ENCODE results near the gene DLG2. TPM values are rescaled to one million over a fixed set of nuclear protein-coding genes. Genes with fewer than 3 reads are reported as not detected.

The DLG2 gene
- total RNA-seq, 3 donors from 2014 or later, result 4.3 to 12.3 (median 6.9) TPM

GRCh38 chr11:83566950-83567349, 2060.2 kb downstream of the DLG2 start:
- no peak for DNase-seq (ENCODE audit: low spot score in 2 of 2)
- intact Hi-C loops (cut with DNase I; ENCODE audit: low total_unique reads), result no loop called here
- Histone ChIP-seq H3K27ac (no peak overlapping the region), H3K4me1 (no peaks in the 10 kb centered on the region), H3K36me3 (no peaks in the 10 kb centered on the region), H3K4me3 (no peak overlapping the region), H3K9me3 (no peaks in the 10 kb centered on the region), H3K27me3 (no peaks in the 10 kb centered on the region)
- no peak for TF ChIP-seq POLR2AphosphoS5 (IDR thresholded peaks at IDR 0.05)
- TF ChIP-seq POLR2A (IDR thresholded peaks at IDR 0.05), result no peak
- TF ChIP-seq CTCF (IDR thresholded peaks at IDR 0.05), result no peak

- H3K27ac ChIP-seq, result no peak overlapping the region
- H3K4me1 ChIP-seq, result no peaks in the 10 kb centered on the region
- DNase-seq (ENCODE audit: low spot score in 2 of 2), result no peak
- intact Hi-C loops (cut with DNase I; ENCODE audit: low total_unique reads), result no loop called here
- no peaks in the 10 kb centered on the region for H3K27me3 ChIP-seq
- no peaks in the 10 kb centered on the region for H3K9me3 ChIP-seq
- TF ChIP-seq POLR2AphosphoS5 (IDR thresholded peaks at IDR 0.05) (no peak), POLR2A (IDR thresholded peaks at IDR 0.05) (no peak), CTCF (IDR thresholded peaks at IDR 0.05) (no peak)
- no peak overlapping the region for H3K4me3 ChIP-seq
- no peaks in the 10 kb centered on the region for H3K36me3 ChIP-seq
Measured at GRCh38 chr11:83564870-83565269, 2062.3 kb downstream of the DLG2 start.

DNA sequence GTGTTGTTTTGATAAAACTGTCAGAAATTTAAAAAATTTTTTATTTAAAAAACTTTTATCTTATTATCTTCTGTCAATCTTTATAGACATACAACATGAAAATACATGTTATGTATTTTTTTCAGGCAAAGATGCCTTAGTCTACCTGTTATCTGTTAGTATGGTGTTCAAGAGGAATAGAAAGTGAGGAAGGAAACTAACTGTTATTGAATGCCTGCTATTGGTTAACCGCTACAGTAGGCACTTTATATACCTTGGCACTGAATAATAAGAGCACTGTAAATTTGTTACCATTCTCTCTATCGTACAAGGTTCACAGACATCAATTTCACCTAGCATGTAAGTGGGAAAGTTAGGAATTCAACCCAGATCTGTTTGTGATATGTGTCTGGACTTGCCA, 2068.9 kb downstream of the DLG2 start:
- Histone ChIP-seq H3K9me3 (no peaks in the 10 kb centered on the region), H3K4me1 (no peaks in the 10 kb centered on the region), H3K27ac (no peak overlapping the region), H3K4me3 (no peak overlapping the region), H3K36me3 (no peaks in the 10 kb centered on the region), H3K27me3 (no peaks in the 10 kb centered on the region)
- DNase-seq (ENCODE audit: low spot score in 2 of 2), result no peak
- TF ChIP-seq CTCF (IDR thresholded peaks at IDR 0.05) (no peak), POLR2A (IDR thresholded peaks at IDR 0.05) (no peak), POLR2AphosphoS5 (IDR thresholded peaks at IDR 0.05) (no peak)
- intact Hi-C loops (cut with DNase I; ENCODE audit: low total_unique reads), result no loop called here

GRCh38 chr11:83557653-83558052, 2069.5 kb downstream of the DLG2 start:
- no peak for TF ChIP-seq POLR2A (IDR thresholded peaks at IDR 0.05)
- TF ChIP-seq CTCF (IDR thresholded peaks at IDR 0.05), result no peak
- TF ChIP-seq POLR2AphosphoS5 (IDR thresholded peaks at IDR 0.05), result no peak
- intact Hi-C loops (cut with DNase I; ENCODE audit: low total_unique reads), result no loop called here
- Histone ChIP-seq H3K4me1 (no peaks in the 10 kb centered on the region), H3K9me3 (no peaks in the 10 kb centered on the region), H3K4me3 (no peak overlapping the region), H3K27me3 (no peaks in the 10 kb centered on the region), H3K27ac (no peak overlapping the region), H3K36me3 (no peaks in the 10 kb centered on the region)
- DNase-seq (ENCODE audit: low spot score in 2 of 2), result no peak

DNA sequence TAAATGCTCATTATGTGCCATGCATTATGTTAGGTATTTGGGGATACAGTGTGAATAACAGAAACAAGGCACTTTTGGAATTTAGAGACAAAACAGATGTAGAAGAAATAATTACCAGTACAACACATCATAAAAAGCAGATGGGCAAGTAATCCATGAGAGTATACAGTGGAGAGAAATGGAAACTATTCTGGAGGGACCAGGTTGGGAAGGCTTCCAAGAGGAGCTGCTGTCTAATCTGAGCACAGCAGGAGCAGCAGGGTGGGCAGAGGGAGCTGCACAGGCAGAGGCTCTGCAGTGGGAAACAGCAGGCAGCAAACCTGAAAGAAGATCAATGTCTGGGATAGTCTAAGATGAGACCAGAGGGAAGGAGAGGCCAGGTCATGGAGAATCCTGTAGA, 2072.3 kb downstream of the DLG2 start:
- Histone ChIP-seq H3K27ac (no peak overlapping the region), H3K4me3 (no peak overlapping the region), H3K27me3 (no peaks in the 10 kb centered on the region), H3K9me3 (no peaks in the 10 kb centered on the region), H3K4me1 (no peaks in the 10 kb centered on the region), H3K36me3 (no peaks in the 10 kb centered on the region)
- TF ChIP-seq CTCF (IDR thresholded peaks at IDR 0.05) (no peak), POLR2AphosphoS5 (IDR thresholded peaks at IDR 0.05) (no peak), POLR2A (IDR thresholded peaks at IDR 0.05) (no peak)
- DNase-seq (ENCODE audit: low spot score in 2 of 2), result no peak
- intact Hi-C loops (cut with DNase I; ENCODE audit: low total_unique reads), result no loop called here
